Esophagus muscularis mucosa (tissue), 4 donors: ENCODE results near the gene KPTN. TPM values are rescaled to one million over a fixed set of nuclear protein-coding genes. Genes with fewer than 3 reads are reported as not detected.

Experiments
- DNase-seq: peaks from one replicate; pipeline ENCODE4 v3.0.0-alpha.2; 2017; ENCODE audit errors: extremely low spot score
- H3K27ac ChIP-seq, 4 donors: fragments of 200-600 bp; sonication (generic); replicated peaks in 1 of 4; 1 replicate in 3 of 4; 2 replicates in 1 of 4; pipeline ENCODE4 v1.5.1; 2016 to 2019; ENCODE audit warnings: mild to moderate bottlenecking in 1 of 4
- H3K27me3 ChIP-seq, 4 donors: fragments of 200-600 bp; sonication (generic); one replicate each; pipeline versions ENCODE4 v1.5.1 to v1.6.0; 2016 to 2019
- H3K36me3 ChIP-seq, 4 donors: fragments of 200-600 bp; sonication (generic); one replicate each; pipeline ENCODE4 v1.5.1; 2016 to 2019
- H3K4me1 ChIP-seq, 4 donors: fragments of 200-600 bp; sonication (generic); one replicate each; pipeline ENCODE4 v1.5.1; 2016 to 2019
- H3K4me3 ChIP-seq, 4 donors: fragments of 200-600 bp; sonication (generic); 1 replicate in 2 of 4; 2 replicates in 2 of 4; pipeline ENCODE4 v1.5.1; 2016 to 2019; ENCODE audit warnings: mild to moderate bottlenecking in 4 of 4, moderate library complexity in 1 of 4
- H3K9me3 ChIP-seq, 4 donors: fragments of 200-600 bp; sonication (generic); 1 replicate in 3 of 4; 2 replicates in 1 of 4; pipeline ENCODE4 v1.5.1; 2016 to 2019
- EP300 ChIP-seq: sonication (generic); formaldehyde crosslinking; IDR thresholded peaks from one replicate; pipeline ENCODE4 v1.6.1; 2017; ENCODE audit warnings: antibody characterized with exemption
- POLR2A ChIP-seq: fragments of 450-650 bp; IDR thresholded peaks from one replicate; pipeline ENCODE4 v1.6.1; 2017; ENCODE audit warnings: antibody characterized with exemption, moderate library complexity, mild to moderate bottlenecking, low read depth
- POLR2AphosphoS5 ChIP-seq, 2 donors: sonication (generic); formaldehyde crosslinking; IDR thresholded peaks; one replicate each; pipeline ENCODE4 v1.6.1; 2017; ENCODE audit warnings: antibody characterized with exemption in 2 of 2
- WGBS: methylation state at CpG from one replicate; pipeline ENCODE4 v1.1.5; 2018; 5-methylcytosine and 5-hydroxymethylcytosine counted together
- intact Hi-C: fragments of 100-400 bp; cut with DNase I; formaldehyde crosslinking; loops from one replicate; pipeline ENCODE4 v1.15.1; 2023
- total RNA-seq, 4 donors: library from RNA; depleted of rRNA; stranded (reverse); fragments of >200 nt; gene quantifications; one replicate each; pipeline versions ENCODE4 v1.1.0 to v1.2.1, GENCODE V29; 2016
- TF ChIP-seq, protein P1 (sequence below), 3 experiments: fragments of 200-600 bp in 2 of 3; fragments of 450-650 bp in 1 of 3; sonication (generic) in 2 of 3; IDR thresholded peaks; one replicate each; pipeline ENCODE4 v1.5.1; 2017 to 2019; ENCODE audit warnings: antibody characterized with exemption in 3 of 3, mild to moderate bottlenecking in 2 of 3, moderate library complexity in 1 of 3

KPTN gene
- total RNA-seq, 4 donors from 2014 or later, result 2.3 to 9.4 (median 5.2) TPM

DNA sequence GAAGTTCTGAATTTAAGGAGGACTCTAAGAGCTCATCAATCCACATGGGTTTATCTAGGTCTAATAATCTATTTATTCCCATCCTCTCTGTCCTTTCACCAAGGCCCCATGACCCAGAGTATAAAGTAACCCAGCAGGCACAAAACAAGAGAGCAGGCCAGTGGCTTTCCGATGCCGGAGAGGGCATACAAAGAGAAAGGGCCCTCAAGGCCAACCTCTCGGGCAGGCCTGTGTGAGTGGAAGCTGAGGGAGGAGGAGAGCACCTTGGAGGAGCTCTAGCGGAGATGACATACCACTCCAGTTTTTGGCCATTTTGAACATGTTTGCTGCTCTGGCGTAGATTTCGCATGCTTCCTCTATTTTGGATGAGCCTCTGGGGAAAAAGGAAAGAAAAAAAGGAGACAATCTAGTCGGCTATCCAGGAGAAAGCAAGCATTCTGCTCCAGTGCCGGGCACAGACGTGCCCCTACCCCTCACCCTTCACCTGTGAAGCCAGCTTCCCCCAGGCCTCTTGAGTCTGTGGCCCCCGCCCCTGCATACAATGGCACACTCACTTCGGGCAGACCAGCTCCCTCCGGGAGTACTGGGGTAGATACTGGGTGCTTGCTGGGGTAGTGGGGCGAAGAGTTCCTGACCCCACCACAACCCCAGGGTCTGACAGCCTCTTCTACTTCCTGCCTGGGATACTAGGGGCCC is 19.3 kb upstream of the KPTN start:
- no peak overlapping the region for H3K27ac ChIP-seq
- intact Hi-C loops, result no loop called here
- 83% methylated on average over 12 of the region's 13 CpGs for WGBS

DNA sequence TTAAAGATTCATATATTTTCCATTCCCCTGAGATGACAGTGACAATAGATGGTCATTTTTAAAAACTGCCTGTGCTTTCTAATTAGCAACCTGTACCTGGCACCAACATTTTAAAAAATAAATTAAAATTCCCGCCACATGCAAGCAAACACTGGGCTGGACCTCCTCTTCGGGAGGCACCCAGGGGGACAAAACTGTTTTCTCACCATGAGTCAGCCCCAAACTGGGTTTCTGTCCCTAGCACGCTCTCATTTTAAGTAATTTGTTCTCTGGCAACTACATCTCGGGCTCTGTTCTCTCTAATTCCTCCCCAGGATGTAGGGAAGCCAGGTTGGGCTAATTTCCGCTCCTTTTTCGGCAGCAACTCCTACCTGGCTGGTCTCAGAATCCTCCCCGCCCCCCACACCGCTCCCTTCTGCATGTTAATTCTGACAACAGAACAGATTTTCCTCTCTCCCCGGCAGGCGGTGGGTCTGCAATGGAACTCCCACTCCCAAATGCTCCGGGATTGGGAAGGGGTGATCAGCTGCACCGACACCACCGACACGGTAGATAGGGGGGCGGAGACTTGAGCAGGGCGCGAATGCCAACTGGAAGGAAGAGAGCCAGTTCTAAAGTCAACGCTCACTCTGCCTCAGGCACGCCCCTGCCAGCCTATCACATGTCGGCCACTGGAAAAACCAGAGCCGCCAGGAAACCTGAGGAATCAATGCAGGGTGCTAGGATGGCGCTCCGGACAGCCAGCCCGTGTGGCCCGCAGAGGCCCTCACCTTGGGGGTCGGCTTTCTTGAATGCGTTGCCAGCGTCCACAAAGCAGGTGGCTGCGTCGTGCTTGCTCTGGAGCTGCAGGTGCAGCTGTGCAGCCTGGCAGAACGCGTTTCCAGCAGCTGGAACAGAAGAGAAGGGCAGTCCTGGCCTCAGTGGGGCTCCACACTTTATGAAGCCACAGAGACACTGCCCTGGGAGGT is 16.1 kb upstream of the KPTN start:
- intact Hi-C loops, result no loop called here
- TF ChIP-seq, protein P1, sequence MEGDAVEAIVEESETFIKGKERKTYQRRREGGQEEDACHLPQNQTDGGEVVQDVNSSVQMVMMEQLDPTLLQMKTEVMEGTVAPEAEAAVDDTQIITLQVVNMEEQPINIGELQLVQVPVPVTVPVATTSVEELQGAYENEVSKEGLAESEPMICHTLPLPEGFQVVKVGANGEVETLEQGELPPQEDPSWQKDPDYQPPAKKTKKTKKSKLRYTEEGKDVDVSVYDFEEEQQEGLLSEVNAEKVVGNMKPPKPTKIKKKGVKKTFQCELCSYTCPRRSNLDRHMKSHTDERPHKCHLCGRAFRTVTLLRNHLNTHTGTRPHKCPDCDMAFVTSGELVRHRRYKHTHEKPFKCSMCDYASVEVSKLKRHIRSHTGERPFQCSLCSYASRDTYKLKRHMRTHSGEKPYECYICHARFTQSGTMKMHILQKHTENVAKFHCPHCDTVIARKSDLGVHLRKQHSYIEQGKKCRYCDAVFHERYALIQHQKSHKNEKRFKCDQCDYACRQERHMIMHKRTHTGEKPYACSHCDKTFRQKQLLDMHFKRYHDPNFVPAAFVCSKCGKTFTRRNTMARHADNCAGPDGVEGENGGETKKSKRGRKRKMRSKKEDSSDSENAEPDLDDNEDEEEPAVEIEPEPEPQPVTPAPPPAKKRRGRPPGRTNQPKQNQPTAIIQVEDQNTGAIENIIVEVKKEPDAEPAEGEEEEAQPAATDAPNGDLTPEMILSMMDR (IDR thresholded peaks at IDR 0.05), result no peak
- TF ChIP-seq POLR2AphosphoS5 (IDR thresholded peaks at IDR 0.05) (no peak), EP300 (no peak), POLR2A (no peak)
- H3K36me3 ChIP-seq, result peaks cover 42 to 98% (median 88%) of the 10 kb centered on the region in 4 donors
- no peak for DNase-seq
- H3K4me3 ChIP-seq, result no peak overlapping the region
- peaks cover 0 to 31% (median 11%) of the 10 kb centered on the region in 4 donors for H3K4me1 ChIP-seq
- H3K27me3 ChIP-seq, result no peaks in the 10 kb centered on the region
- 90% methylated on average over 19 of the region's 32 CpGs for WGBS
- no peak overlapping the region for H3K27ac ChIP-seq
- no peaks in the 10 kb centered on the region for H3K9me3 ChIP-seq

More for the DNA sequence above, 19.3 kb upstream of the KPTN start:
- H3K36me3 ChIP-seq, result peaks cover 39 to 75% (median 67%) of the 10 kb centered on the region in 4 donors
- no peak overlapping the region for H3K4me3 ChIP-seq
- DNase-seq, result no peak
- no peaks in the 10 kb centered on the region for H3K9me3 ChIP-seq
- H3K27me3 ChIP-seq, result no peaks in the 10 kb centered on the region
- peaks cover 23 to 40% (median 31%) of the 10 kb centered on the region in 4 donors for H3K4me1 ChIP-seq
- TF ChIP-seq, protein P1 (IDR thresholded peaks at IDR 0.05), result no peak
- no peak for TF ChIP-seq POLR2A
- TF ChIP-seq EP300, result no peak
- TF ChIP-seq POLR2AphosphoS5 (IDR thresholded peaks at IDR 0.05), result no peak

DNA sequence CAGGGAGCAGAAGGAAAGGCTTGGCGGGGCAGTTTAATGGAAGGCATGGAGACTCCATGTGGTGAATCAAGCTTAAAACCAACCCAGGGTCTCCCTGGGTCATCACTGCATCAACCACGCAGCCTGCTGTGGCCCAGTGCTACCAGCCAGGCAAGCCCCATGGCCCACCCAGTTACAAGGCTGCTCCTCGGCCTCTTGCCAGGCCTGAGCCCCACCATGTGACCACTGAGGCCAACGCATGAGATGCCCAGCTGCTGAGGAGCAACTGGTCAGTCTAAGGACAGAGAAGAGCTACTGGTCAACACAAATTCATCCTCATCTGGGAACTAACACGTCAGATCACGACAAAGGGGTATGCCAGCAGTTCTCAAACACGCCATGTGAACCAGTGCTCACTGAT is 15.4 kb upstream of the KPTN start:
- TF ChIP-seq POLR2A, result no peak
- TF ChIP-seq EP300, result no peak
- TF ChIP-seq, protein P1 (IDR thresholded peaks at IDR 0.05), result no peak
- TF ChIP-seq POLR2AphosphoS5 (IDR thresholded peaks at IDR 0.05), result no peak
- Histone ChIP-seq H3K4me1 (peaks cover under 1 to 35% (median 13%) of the 10 kb centered on the region in 4 donors), H3K27ac (no peak overlapping the region), H3K36me3 (peaks cover 42 to 98% (median 93%) of the 10 kb centered on the region in 4 donors), H3K9me3 (no peaks in the 10 kb centered on the region), H3K4me3 (no peak overlapping the region), H3K27me3 (no peaks in the 10 kb centered on the region)
- intact Hi-C loops, result no loop called here
- DNase-seq, result no peak
- WGBS, result 85% methylated on average over 4 of the region's 7 CpGs

DNA sequence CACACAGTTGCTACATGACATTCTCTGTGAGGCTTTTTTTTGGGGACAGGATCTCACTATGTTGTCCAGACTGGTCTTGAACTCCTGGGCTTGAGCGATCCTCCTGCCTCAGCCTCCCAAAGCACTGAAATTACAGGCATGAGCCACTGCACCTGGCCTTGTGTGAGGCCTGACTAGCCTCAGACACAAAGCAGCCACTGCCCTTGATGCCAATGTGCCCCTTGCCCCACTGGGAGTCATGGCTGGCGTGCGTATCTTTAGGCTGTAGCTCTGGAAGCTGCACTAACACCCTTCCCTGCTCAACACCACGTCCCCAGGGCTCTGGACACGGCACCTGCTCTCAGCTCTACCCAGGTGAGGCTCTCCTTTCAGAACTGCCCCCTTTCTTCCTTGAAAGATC is 14.5 kb upstream of the KPTN start:
- Histone ChIP-seq H3K27me3 (no peaks in the 10 kb centered on the region), H3K36me3 (peaks cover 36 to 98% (median 90%) of the 10 kb centered on the region in 4 donors), H3K4me1 (peaks cover 7 to 35% (median 14%) of the 10 kb centered on the region in 4 donors), H3K27ac (no peak overlapping the region), H3K4me3 (no peak overlapping the region), H3K9me3 (no peaks in the 10 kb centered on the region)
- intact Hi-C loops, result no loop called here
- no peak for DNase-seq
- no peak for TF ChIP-seq POLR2A
- TF ChIP-seq, protein P1 (IDR thresholded peaks at IDR 0.05), result no peak
- no peak for TF ChIP-seq EP300
- TF ChIP-seq POLR2AphosphoS5 (IDR thresholded peaks at IDR 0.05), result no peak
- WGBS, result 98% methylated on average over 4 of the region's 5 CpGs
